Gastrocnemius medialis (tissue), 4 donors: ENCODE results near the gene ACSL6. TPM values are rescaled to one million over a fixed set of nuclear protein-coding genes. Genes with fewer than 3 reads are reported as not detected.

ENCODE experiments used
- total RNA-seq, 4 donors: library from RNA; depleted of rRNA; stranded (reverse); fragments of >200 nt; gene quantifications; one replicate each; pipeline versions ENCODE4 v1.1.0 to v1.2.3, GENCODE V29; 2016

ACSL6 gene
- total RNA-seq, 4 donors from 2014 or later: 0.29 to 0.71 (median 0.36) TPM

Other genes starting within 250 kb of the ACSL6 start
- gene FNIP1, start 214.6 kb downstream of the ACSL6 start, total RNA-seq: 10 to 100 TPM; 53.9 to 84.7 (median 66.9) TPM
- gene MEIKIN, start 66.0 kb downstream of the ACSL6 start, total RNA-seq: not detected
- not detected for gene IL3, start 49.0 kb upstream of the ACSL6 start, total RNA-seq
- gene CSF2, start 62.1 kb upstream of the ACSL6 start, total RNA-seq: not detected
- gene P4HA2, start 216.2 kb upstream of the ACSL6 start, total RNA-seq: 10 to 100 TPM in 2 of 4 donors, 1 to 10 TPM in 2; 5.8 to 15.7 (median 10.3) TPM
- 1 to 10 TPM in 3 of 4 donors, under 1 TPM in 1; 0.66 to 8.0 (median 5.3) TPM for gene PDLIM4, start 246.0 kb upstream of the ACSL6 start, total RNA-seq